Stimulated activated naive CD8-positive, alpha-beta T cell treated with anti-CD3 and anti-CD28 coated beads, Interleukin-15, amount 100 ng/mL, for 72 hours (primary cell): Measurements from ENCODE around the gene PHC2.

ENCODE experiments used
- ATAC-seq: fragments of 150-1000 bp; cut with Tn5 transposase; 2 replicates; pipeline ENCODE4 v1.10.0; 2021; ENCODE audit warnings: mild to moderate bottlenecking, moderate library complexity
- DNase-seq, 2 donors: peaks; one replicate each; pipeline ENCODE4 v3.0.0; 2021 to 2022
- H3K27ac Mint-ChIP-seq, 2 donors: one replicate each; pipeline ENCODE4 v1.8.0; 2022; ENCODE audit warnings: mild to moderate bottlenecking in 2 of 2, mixed read lengths in 2 of 2, moderate library complexity in 2 of 2
- H3K27me3 Mint-ChIP-seq: one replicate; pipeline ENCODE4 v1.8.0; 2022; ENCODE audit warnings: mixed read lengths
- H3K4me1 Mint-ChIP-seq: one replicate; pipeline ENCODE4 v1.8.0; 2022; ENCODE audit warnings: mild to moderate bottlenecking, mixed read lengths
- H3K4me3 Mint-ChIP-seq, 2 donors: one replicate each; pipeline ENCODE4 v1.8.0; 2022; ENCODE audit warnings: mild to moderate bottlenecking in 2 of 2, mixed read lengths in 2 of 2, moderate library complexity in 1 of 2
- H3K9me3 Mint-ChIP-seq, 2 donors: one replicate each; pipeline ENCODE4 v1.8.0; 2022; ENCODE audit warnings: mixed read lengths in 2 of 2

PHC2 gene

DNA sequence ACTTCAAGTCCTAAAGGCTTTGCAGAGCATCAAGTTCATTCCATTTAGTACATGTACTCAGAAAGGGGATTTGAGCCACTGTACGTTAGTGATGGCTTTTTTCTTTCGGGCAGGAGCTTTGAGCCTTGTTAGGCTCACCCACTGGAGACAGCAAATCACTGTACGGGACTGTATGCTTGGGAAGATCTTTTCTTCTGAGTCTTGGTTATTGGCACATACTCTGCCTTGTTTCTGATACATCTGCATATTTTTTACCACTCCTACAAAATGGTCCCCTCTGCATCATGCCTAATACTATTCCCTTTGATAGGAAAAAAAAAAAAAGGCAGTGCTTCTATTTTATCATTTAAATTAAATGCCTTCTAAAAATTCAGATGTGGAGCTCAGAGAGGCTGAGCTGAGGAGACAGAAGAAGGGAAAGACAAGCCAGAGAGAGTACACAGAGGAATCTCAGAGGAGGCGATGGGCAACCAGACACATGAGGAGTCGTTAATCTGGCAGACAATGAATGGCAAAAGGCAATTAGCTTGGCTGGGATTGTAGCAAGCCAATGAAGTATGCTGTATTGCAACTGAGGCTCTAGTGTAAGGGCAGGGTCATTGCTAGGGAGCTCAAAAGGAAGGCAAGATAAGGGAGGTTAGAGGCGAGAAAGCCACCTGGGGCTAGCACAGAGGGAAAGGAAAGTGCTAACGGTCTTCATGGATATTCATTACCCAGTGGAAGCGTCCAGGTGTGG is 39.4 kb downstream of the PHC2 start:
- ATAC-seq (no peak), DNase-seq (no peak)
- Mint-ChIP-seq H3K4me1 (peaks cover 3% of the 10 kb centered on the region), H3K4me3 (no peak overlapping the region), H3K9me3 (no peaks in the 10 kb centered on the region), H3K27ac (peak overlapping the region in 1 of 2 donors; percentile 84), H3K27me3 (peaks cover 20% of the 10 kb centered on the region)

DNA sequence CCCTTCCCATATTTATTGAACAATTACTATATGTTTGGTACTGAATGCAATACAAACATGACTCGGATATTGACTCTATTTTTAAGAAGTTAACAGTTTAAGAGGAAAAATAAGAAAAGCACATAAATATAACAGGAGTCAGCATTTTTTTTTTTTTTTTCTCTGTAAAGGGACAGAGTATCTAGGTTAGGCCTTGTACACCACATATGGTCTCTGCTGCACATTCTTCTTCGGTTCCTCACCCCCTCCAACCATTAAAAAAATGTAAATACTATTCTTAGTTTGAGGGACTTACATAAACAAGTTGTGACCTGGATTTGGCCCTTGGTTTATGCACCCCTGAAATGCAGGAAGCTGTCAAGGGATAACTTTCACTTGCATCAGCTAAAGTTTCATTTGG is 40.4 kb downstream of the PHC2 start:
- H3K27me3 Mint-ChIP-seq = peaks cover 20% of the 10 kb centered on the region
- DNase-seq (no peak), ATAC-seq (no peak)
- H3K4me1 Mint-ChIP-seq = no peaks in the 10 kb centered on the region
- no peak overlapping the region for H3K4me3 Mint-ChIP-seq
- no peaks in the 10 kb centered on the region for H3K9me3 Mint-ChIP-seq
- H3K27ac Mint-ChIP-seq = no peak overlapping the region

DNA sequence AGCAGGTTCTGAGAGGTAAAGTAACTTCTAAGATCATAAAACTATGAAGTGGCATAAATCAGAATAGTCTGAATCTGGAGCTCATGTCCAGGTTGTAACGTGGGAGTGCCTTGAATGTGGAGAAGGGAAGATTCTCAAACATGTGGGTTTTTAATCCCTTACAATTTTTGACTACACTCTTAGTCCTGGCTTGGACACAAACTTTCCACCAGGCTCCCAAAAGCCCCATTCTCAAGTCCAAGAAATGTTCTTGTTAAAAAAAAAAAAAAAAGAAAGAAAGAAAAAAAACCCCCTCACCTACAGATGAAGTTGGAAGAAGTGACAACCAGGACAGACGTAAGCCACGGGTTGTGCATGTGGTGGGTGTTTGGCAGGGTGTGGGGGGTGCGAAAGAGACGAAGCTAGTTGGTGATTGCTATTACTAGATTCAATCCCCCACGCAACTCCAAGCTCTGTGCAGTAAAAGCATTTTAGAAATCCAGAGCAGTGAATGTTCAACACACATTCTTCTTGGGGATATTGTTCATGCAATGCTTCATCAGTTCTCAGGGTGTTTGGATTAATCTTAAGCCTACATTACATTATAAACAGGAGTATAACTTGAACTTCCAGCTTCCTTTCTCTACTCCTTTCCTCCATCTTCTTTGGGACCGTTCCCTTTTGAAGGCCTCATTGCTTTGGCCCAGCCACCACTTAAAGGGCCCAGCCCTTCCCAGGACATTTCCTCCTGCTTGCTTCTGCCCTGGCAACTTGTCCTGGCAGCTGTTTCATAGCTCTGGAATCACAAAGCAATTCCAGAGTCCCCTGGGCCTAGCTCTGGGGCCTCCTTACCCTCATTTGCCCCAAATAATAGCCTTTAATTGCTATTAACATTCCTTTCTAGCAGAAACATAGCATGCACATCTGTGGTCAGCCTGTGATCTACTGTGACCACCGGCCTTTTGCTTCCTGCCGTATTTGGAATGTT is 41.8 kb downstream of the PHC2 start:
- DNase-seq (no peak), ATAC-seq (no peak)
- no peaks in the 10 kb centered on the region for H3K4me1 Mint-ChIP-seq
- H3K4me3 Mint-ChIP-seq = no peak overlapping the region
- H3K27ac Mint-ChIP-seq = no peak overlapping the region
- H3K9me3 Mint-ChIP-seq = no peaks in the 10 kb centered on the region
- peaks cover 28% of the 10 kb centered on the region for H3K27me3 Mint-ChIP-seq

DNA sequence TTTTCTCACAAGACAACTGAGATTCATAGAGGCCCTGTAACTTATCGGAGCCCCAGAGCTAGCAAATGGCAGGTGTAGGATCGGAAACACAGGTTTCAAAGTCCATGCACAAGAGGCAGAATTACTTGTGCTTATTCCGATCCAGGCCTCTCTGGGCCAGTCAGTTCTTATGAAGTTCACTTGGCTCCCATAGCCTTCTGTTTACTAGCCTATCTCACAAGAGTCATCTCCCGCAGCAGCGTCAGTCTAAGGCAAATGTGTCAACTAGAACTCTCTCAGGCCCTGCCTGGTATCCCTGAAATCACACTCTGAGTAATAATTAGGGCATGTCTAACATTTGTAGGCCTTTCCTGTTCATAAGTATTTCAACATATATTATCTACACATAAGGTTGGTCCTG is 43.3 kb downstream of the PHC2 start:
- DNase-seq = no peak
- Mint-ChIP-seq H3K9me3 (no peaks in the 10 kb centered on the region), H3K4me1 (no peaks in the 10 kb centered on the region), H3K4me3 (no peak overlapping the region), H3K27ac (no peak overlapping the region), H3K27me3 (peaks cover 35% of the 10 kb centered on the region)
- no peak for ATAC-seq

DNA sequence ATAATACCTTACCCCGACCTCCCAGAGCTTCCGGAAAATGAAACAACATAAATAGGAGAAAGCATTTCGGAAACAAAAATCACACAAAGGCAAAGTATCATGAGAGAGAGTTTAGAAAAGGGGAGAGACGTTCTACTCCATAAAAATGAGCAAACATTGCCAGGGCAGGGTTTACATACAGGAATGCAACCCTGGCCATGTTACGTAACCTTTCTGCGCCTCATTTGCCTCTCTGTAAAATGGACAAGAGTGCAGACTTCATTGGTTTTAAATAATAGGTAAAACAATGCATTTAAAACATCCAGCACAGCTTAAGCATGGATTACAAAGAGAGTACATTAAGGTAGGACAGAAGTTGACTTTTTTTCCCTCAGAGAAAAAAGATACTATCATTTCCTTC is 45.6 kb downstream of the PHC2 start:
- Mint-ChIP-seq H3K4me1 (peaks cover 8% of the 10 kb centered on the region), H3K9me3 (no peaks in the 10 kb centered on the region), H3K4me3 (no peak overlapping the region), H3K27ac (peak overlapping the region in 1 of 2 donors; percentile 10), H3K27me3 (peaks cover 38% of the 10 kb centered on the region)
- ATAC-seq = no peak
- DNase-seq = no peak

DNA sequence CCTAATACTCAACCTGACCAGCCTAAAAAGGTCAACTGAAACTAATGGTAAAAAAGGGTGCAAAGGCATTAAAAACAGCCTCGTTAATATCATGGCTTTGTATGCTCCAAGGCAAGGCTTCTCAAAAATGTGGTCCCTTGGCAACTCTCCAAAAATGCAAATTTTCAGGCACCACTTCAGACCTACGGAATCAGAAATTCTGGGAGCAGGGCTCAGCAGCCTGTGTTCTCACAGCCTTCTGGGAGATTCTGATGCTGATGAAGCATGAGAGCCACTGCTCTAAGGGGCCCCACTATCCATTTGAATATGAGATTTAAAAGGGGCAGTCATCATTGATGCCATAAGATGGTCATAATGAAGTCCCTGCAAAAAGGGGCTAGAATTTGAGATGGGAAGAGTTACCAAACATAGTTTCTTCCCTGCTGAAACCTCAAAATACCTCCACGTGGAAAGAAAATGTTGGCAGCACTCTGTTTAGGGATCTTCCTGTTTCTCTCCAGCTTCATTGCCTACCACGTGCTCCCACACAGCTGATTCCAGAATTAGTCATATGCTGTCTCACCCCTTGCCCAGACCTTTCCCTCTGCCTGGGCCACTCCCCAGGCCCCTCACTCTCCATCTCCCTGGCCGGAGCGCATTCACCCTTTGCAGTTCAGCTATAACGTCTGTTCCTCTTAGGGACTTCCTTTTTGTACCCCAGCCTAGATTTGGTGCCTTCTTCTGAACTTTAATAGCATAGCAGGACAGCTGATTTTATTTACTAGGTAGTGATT is 46.7 kb downstream of the PHC2 start:
- DNase-seq = no peak
- peaks cover 47% of the 10 kb centered on the region for H3K27me3 Mint-ChIP-seq
- H3K27ac Mint-ChIP-seq = no peak overlapping the region
- no peak for ATAC-seq
- no peak overlapping the region for H3K4me3 Mint-ChIP-seq
- H3K9me3 Mint-ChIP-seq = no peaks in the 10 kb centered on the region
- peaks cover 16% of the 10 kb centered on the region for H3K4me1 Mint-ChIP-seq

DNA sequence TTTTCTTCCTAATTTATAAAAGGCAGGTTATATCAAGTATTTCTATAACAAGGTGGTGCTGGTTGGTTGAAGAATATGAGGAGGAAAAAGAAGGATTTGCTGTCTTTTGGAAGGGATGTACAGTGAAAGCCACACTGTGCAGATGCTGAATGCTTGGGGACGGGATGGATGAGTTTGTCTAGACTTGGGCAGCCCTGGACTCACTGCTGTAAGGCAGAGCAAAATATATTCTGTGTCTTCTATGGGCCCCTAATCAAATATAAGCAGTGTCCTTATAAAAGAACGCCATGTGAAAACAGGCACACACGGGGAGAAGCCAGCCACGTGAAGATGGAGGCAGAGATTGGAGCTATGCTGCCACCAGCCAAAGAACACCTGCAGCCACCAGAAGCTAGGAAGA is 47.4 kb downstream of the PHC2 start:
- Mint-ChIP-seq H3K27me3 (peaks cover 47% of the 10 kb centered on the region), H3K27ac (no peak overlapping the region), H3K9me3 (no peaks in the 10 kb centered on the region), H3K4me3 (no peak overlapping the region), H3K4me1 (peaks cover 16% of the 10 kb centered on the region)
- no peak for DNase-seq
- ATAC-seq = no peak

DNA sequence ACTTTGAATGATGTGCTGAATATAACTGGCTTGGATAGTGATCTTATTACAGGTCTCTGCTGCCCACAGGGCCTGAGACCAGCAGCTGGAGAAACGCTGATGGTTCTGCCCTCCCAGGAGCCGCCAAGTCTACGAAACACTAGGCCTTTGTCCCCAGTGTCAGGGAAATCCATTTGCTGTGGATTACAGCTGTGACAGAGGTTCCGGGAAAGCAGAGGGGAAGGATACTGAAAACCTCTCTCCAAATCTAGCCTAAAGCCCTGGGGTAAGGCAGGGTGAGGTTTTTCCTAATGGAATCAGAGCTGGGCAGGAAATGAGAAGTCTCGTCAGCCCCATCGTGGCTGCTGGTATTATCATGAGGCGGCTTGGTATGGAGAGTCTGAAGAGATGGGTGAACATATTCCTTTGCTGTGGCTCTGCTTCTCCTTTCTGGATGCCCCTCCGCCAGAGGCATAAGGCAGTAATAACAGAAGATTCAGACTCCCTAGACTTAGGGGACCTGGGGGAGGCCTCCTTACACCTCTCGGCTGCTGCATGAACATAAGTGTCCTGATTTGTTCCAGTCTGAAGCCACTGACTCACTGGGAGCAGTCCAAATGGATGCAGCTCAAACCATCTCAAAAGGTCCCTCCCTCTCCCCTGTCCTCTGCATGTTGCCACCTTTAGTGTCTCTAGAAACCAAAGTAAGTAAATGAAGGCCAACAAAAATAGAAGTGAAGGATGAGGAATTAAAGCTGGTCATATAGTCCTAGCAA is 48.1 kb downstream of the PHC2 start:
- peaks cover 16% of the 10 kb centered on the region for H3K4me1 Mint-ChIP-seq
- H3K27ac Mint-ChIP-seq = no peak overlapping the region
- no peak overlapping the region for H3K4me3 Mint-ChIP-seq
- DNase-seq (no peak), ATAC-seq (no peak)
- no peaks in the 10 kb centered on the region for H3K9me3 Mint-ChIP-seq
- peaks cover 47% of the 10 kb centered on the region for H3K27me3 Mint-ChIP-seq

DNA sequence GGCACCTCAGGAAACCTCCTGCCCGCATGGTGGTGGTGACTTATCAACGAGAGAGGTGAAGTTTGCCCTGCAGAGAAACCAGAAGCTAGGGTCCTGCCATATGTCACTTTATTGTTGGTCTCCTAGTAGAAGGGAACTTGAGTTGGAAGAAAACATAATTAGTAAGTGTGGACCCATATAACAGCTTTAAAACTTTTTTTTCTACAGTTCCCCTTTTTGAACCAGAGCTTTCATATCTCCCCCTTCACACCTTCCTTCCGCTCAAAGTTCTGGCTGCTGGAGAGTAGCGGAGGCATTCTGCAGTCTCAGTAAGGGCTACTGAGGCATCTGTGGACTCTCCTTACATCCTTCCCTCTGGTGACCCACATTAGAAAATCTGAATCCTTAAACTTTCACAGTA is 48.9 kb downstream of the PHC2 start:
- H3K27me3 Mint-ChIP-seq = peaks cover 47% of the 10 kb centered on the region
- ATAC-seq (no peak), DNase-seq (no peak)
- H3K9me3 Mint-ChIP-seq = no peaks in the 10 kb centered on the region
- no peak overlapping the region for H3K4me3 Mint-ChIP-seq
- peaks cover 16% of the 10 kb centered on the region for H3K4me1 Mint-ChIP-seq
- H3K27ac Mint-ChIP-seq = no peak overlapping the region

DNA sequence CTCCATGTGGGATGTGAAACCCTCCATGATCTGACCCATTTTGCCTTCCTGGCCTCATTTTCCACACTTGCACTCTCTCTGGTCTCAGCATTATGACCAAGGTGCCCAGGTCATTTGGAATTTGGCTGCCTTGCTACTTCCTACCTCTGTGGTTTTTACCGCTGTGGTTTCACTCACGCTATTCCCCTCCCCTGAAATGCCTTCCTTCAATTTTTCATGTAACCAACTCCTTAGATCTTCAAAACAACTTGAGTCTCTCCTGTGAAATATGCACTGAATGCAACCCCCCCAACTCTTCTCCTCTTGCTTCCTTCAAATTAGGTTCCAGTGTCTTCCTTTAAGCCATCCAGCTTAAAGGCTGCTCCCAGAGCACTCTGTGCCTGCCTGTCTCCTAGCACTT is 50.1 kb downstream of the PHC2 start:
- Mint-ChIP-seq H3K4me3 (no peak overlapping the region), H3K9me3 (no peaks in the 10 kb centered on the region), H3K4me1 (peaks cover 16% of the 10 kb centered on the region), H3K27ac (no peak overlapping the region), H3K27me3 (peaks cover 47% of the 10 kb centered on the region)
- DNase-seq (no peak), ATAC-seq (no peak)

DNA sequence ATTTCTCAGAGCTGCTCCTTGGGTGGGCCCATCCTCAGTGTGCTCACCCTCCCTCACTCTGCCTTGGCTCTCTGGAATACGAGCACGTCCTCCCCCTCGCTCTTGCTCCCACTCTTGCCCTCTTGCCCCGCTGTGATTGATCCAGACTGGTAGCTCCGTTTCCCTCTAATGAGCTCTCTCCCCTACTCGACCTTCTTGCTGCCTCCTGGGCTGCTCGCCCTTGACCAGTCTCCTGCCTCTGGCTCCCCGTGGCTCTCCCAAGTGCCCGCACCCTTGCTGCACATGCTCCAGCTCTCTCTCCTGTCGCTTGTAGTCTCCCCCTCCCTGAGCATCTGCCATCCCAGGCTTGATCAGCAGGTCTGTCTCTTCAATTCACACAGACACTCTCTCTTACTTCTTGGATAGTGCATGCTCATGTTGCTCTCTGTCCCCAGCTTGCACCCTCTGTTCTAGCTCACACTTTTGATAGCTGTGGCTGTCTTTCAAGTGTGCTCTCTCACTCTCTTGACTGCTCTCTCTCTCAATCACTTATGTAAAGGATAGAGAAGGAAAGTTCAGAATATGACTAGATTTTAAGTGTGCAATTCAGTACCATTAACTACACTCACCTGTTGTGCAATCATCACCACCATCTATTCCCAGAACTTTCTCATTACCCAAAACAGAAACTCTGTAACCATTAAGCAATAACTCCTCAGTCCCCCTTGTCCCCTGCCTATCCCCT is 51.1 kb downstream of the PHC2 start:
- H3K27me3 Mint-ChIP-seq = peaks cover 46% of the 10 kb centered on the region
- no peak overlapping the region for H3K4me3 Mint-ChIP-seq
- ATAC-seq (peak; percentile 45), DNase-seq (no peak)
- no peaks in the 10 kb centered on the region for H3K9me3 Mint-ChIP-seq
- H3K27ac Mint-ChIP-seq = peak overlapping the region in 1 of 2 donors; percentile 7
- H3K4me1 Mint-ChIP-seq = peaks cover 16% of the 10 kb centered on the region

DNA sequence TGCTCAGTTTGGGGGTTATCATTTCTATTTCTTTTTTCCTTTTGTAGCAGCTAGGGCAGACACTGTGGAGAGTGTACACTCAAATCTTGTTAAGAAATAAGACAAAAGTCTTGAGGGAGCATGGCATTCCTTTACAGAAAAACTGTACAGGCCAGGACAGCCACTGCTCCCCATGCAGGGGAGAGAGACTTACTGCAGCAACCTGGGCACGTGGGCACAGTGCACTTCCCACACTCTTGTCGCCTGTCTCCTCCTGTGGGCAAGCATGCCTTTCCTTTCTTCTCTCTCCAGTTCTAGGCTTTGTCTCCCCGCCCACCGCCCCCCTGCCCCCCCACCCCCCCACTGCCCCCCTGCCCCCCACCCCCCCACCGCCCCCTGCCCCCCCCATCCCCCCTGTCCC is 51.9 kb downstream of the PHC2 start:
- peaks cover 16% of the 10 kb centered on the region for H3K4me1 Mint-ChIP-seq
- H3K27me3 Mint-ChIP-seq = peaks cover 38% of the 10 kb centered on the region
- H3K9me3 Mint-ChIP-seq = no peaks in the 10 kb centered on the region
- DNase-seq (no peak), ATAC-seq (peak; percentile 47)
- H3K27ac Mint-ChIP-seq = no peak overlapping the region
- H3K4me3 Mint-ChIP-seq = no peak overlapping the region

DNA sequence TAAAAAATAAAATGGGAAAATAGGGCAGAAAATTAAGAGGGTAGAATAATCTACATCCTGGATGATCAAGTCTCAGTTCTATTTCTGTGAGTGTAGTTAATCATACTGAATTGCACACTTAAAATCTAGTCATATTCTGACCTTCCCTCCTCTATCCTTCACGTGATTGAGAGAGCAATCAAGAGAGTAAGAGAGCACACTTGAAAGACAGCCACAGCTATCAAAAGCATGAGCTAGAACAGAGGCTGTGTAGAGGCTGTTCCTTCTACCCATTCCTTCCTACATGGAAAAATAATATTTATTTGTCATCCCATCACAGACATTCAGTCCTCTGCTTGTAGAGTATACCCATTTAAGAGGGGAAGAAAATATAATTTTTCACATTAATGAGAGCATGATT is 52.4 kb downstream of the PHC2 start:
- Mint-ChIP-seq H3K27me3 (peaks cover 37% of the 10 kb centered on the region), H3K4me1 (peaks cover 16% of the 10 kb centered on the region), H3K4me3 (no peak overlapping the region), H3K27ac (no peak overlapping the region), H3K9me3 (no peaks in the 10 kb centered on the region)
- DNase-seq (no peak), ATAC-seq (no peak)

DNA sequence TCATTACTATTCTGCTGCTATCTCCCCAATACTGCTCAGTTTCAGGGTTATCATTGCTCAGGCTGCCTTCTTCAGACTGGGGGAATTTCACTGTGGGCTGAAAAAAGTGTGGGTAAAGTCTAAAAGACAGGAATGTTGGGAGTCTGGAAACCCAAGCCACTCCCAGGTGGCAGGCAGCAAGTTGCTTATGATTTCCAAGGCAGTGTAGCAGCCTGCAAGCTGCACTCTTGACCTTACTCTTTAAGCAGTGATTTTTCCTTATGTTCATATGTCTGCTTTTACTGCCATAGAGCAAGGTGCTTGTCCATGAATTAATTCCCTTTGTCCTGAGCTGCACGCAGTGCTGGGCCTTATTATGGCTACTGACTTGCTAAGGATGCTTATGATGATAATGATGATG is 53.1 kb downstream of the PHC2 start:
- H3K27me3 Mint-ChIP-seq = peaks cover 29% of the 10 kb centered on the region
- peaks cover 16% of the 10 kb centered on the region for H3K4me1 Mint-ChIP-seq
- H3K27ac Mint-ChIP-seq = no peak overlapping the region
- no peaks in the 10 kb centered on the region for H3K9me3 Mint-ChIP-seq
- DNase-seq (no peak), ATAC-seq (no peak)
- no peak overlapping the region for H3K4me3 Mint-ChIP-seq
